OCI-LY3 (cell line): ENCODE results near the gene SEC62.

Experiments used
- H2AFZ ChIP-seq: fragments of 200-600, 300-600 bp; shearing (Covaris generic); 2 replicates; pipeline ENCODE4 v1.6.0; 2014; ENCODE audit warnings: antibody characterized with exemption, low read depth, low read length
- H3K27ac ChIP-seq: fragments of 200-600, 300-600 bp; sonication (generic); 2 replicates; pipeline ENCODE4 v1.5.1; 2014; ENCODE audit warnings: mild to moderate bottlenecking, low read length, moderate library complexity, mixed read lengths
- H3K27me3 ChIP-seq: fragments of 200-600, 300-600 bp; sonication (generic); 2 replicates; pipeline ENCODE4 v1.6.1; 2014; ENCODE audit warnings: low read depth, low read length, mixed read lengths
- H3K36me3 ChIP-seq: fragments of 200-600, 300-600 bp; sonication (generic); replicated peaks from 2 replicates; pipeline ENCODE3; 2014; ENCODE audit warnings: low read depth, low read length, mixed read lengths
- H3K4me1 ChIP-seq: fragments of 300-600, 200-600 bp; sonication (generic); 2 replicates; pipeline ENCODE4 v1.6.1; 2014; ENCODE audit warnings: low read length, mixed read lengths
- H3K4me2 ChIP-seq: fragments of 200-600, 300-600 bp; sonication (generic); 2 replicates; pipeline ENCODE4 v1.6.1; 2014; ENCODE audit warnings: low read length, mixed read lengths
- H3K4me3 ChIP-seq: fragments of 300-600, 200-600 bp; sonication (generic); 2 replicates; pipeline ENCODE4 v1.5.1; 2014; ENCODE audit warnings: antibody characterized with exemption, mild to moderate bottlenecking, low read length, moderate library complexity
- H3K79me2 ChIP-seq: fragments of 300-600, 200-600 bp; shearing (Covaris generic); 2 replicates; pipeline ENCODE4 v1.6.1; 2014; ENCODE audit warnings: mild to moderate bottlenecking, low read length, mixed read lengths
- H3K9ac ChIP-seq: fragments of 300-600, 200-600 bp; shearing (Covaris generic); 2 replicates; pipeline ENCODE4 v1.6.0; 2014; ENCODE audit warnings: mild to moderate bottlenecking, low read length, moderate library complexity
- H3K9me3 ChIP-seq: fragments of 200-600, 300-600 bp; shearing (Covaris generic); 2 replicates; pipeline ENCODE4 v1.6.1; 2014; ENCODE audit warnings: low read length, mixed read lengths; ENCODE audit not compliant: insufficient read depth
- H4K20me1 ChIP-seq: fragments of 200-600, 300-600 bp; sonication (generic); 2 replicates; pipeline ENCODE4 v1.6.1; 2016; ENCODE audit warnings: low read length, mixed read lengths; ENCODE audit not compliant: insufficient read depth
- CTCF ChIP-seq: fragments of 200-600, 300-600 bp; sonication (generic); IDR thresholded peaks from 2 replicates; pipeline ENCODE4 v1.5.1; 2014; ENCODE audit warnings: antibody characterized with exemption, low read length, low read depth
- EZH2phosphoT487 ChIP-seq: fragments of 200-600 bp; shearing (Covaris generic); IDR thresholded peaks from 2 replicates; pipeline ENCODE4 v1.6.1; 2018; ENCODE audit warnings: antibody characterized with exemption, mixed run types, low read depth

The SEC62 gene

GRCh38 chr3:170038434-170039110, 72.0 kb downstream of the SEC62 start:
- Histone ChIP-seq H2AFZ (peak overlapping the region; percentile 37; the same call in 1 of the 2 replicates), H3K4me3 (peak overlapping the region; percentile 78), H3K9ac (peak overlapping the region; percentile 21; the same call in 1 of the 2 replicates), H3K36me3 (no peaks in the 10 kb centered on the region), H3K4me2 (peak overlapping the region; percentile 92), H4K20me1 (no peaks in the 10 kb centered on the region), H3K9me3 (peaks cover 4% of the 10 kb centered on the region; the same call in 1 of the 2 replicates), H3K79me2 (no peaks in the 10 kb centered on the region), H3K27me3 (peaks cover 58% of the 10 kb centered on the region), H3K4me1 (peaks cover 38% of the 10 kb centered on the region), H3K27ac (no peak overlapping the region)
- TF ChIP-seq EZH2phosphoT487: no peak
- peak; percentile 16 for TF ChIP-seq CTCF

GRCh38 chr3:170040418-170040817, 73.8 kb downstream of the SEC62 start:
- TF ChIP-seq EZH2phosphoT487 (no peak), CTCF (no peak)
- Histone ChIP-seq H3K4me1 (peaks cover 56% of the 10 kb centered on the region), H3K4me2 (peak overlapping the region; percentile 62), H3K9ac (no peak overlapping the region), H3K27ac (no peak overlapping the region), H4K20me1 (no peaks in the 10 kb centered on the region), H3K9me3 (peaks cover 4% of the 10 kb centered on the region; the same call in 1 of the 2 replicates), H3K27me3 (peaks cover 53% of the 10 kb centered on the region), H3K79me2 (no peaks in the 10 kb centered on the region), H2AFZ (no peak overlapping the region), H3K36me3 (no peaks in the 10 kb centered on the region), H3K4me3 (peak overlapping the region; percentile 58)

- Histone ChIP-seq H3K9me3 (peaks cover 4% of the 10 kb centered on the region; the same call in 1 of the 2 replicates), H3K27ac (no peak overlapping the region), H3K4me3 (peak overlapping the region; percentile 65), H3K36me3 (no peaks in the 10 kb centered on the region), H3K4me1 (peaks cover 66% of the 10 kb centered on the region), H4K20me1 (peaks cover 4% of the 10 kb centered on the region; the same call in 1 of the 2 replicates), H3K79me2 (no peaks in the 10 kb centered on the region), H3K27me3 (peaks cover 64% of the 10 kb centered on the region), H3K9ac (no peak overlapping the region; the same call in 1 of the 2 replicates), H3K4me2 (peak overlapping the region; percentile 94), H2AFZ (no peak overlapping the region)
- TF ChIP-seq EZH2phosphoT487: no peak
- TF ChIP-seq CTCF: no peak
These were observed 76.9 kb downstream of the SEC62 start for GRCh38 chr3:170043506-170043905.

GRCh38 chr3:170044271-170044670, 77.7 kb downstream of the SEC62 start:
- Histone ChIP-seq H3K27me3 (peaks cover 64% of the 10 kb centered on the region), H3K4me2 (peak overlapping the region; percentile 94), H3K27ac (peak overlapping the region; percentile 50), H3K4me1 (peaks cover 62% of the 10 kb centered on the region), H4K20me1 (peaks cover 4% of the 10 kb centered on the region; the same call in 1 of the 2 replicates), H3K79me2 (no peaks in the 10 kb centered on the region), H3K4me3 (peak overlapping the region; percentile 65), H2AFZ (no peak overlapping the region), H3K9me3 (peaks cover 4% of the 10 kb centered on the region; the same call in 1 of the 2 replicates), H3K36me3 (no peaks in the 10 kb centered on the region), H3K9ac (peak overlapping the region; percentile 21; the same call in 1 of the 2 replicates)
- no peak for TF ChIP-seq EZH2phosphoT487
- no peak for TF ChIP-seq CTCF
